SK-N-SH treated with all-trans-retinoic acid at 6 μM for 48 hours (cell line): ENCODE measurements around the gene SETMAR.

Experiments
- BACH2 ChIP-seq: fragments of 250-450 bp; sonication (Bioruptor Pico); IDR thresholded peaks from 2 replicates; pipeline ENCODE4 v1.9.0; 2021; ENCODE audit warnings: mild to moderate bottlenecking, borderline replicate concordance
- CREB5 ChIP-seq: fragments of 250-450 bp; sonication (Bioruptor Pico); IDR thresholded peaks from 2 replicates; pipeline ENCODE4 v1.5.1; 2020; ENCODE audit warnings: low read depth, mild to moderate bottlenecking, moderate library complexity
- CSDC2 ChIP-seq: fragments of 250-450 bp; sonication (Bioruptor Pico); IDR thresholded peaks from 2 replicates; pipeline ENCODE4 v1.5.0; 2020; ENCODE audit warnings: mild to moderate bottlenecking, moderate library complexity
- GLIS3 ChIP-seq: fragments of 250-450 bp; sonication (Bioruptor Pico); IDR thresholded peaks from 2 replicates; pipeline ENCODE4 v1.5.0; 2020; ENCODE audit warnings: mild to moderate bottlenecking, moderate library complexity
- ISL1 ChIP-seq: fragments of 250-450 bp; sonication (Bioruptor Pico); IDR thresholded peaks from 2 replicates; pipeline ENCODE4 v2.1.2; 2022; ENCODE audit warnings: mild to moderate bottlenecking, moderate library complexity
- OSR1 ChIP-seq: fragments of 250-450 bp; sonication (Bioruptor Pico); IDR thresholded peaks from 2 replicates; pipeline ENCODE4 v1.8.0; 2022; ENCODE audit warnings: moderate library complexity, mild to moderate bottlenecking, inconsistent platforms
- PATZ1 ChIP-seq: fragments of 250-450 bp; sonication (Bioruptor Pico); IDR thresholded peaks from 2 replicates; pipeline ENCODE4 v1.8.0; 2020; ENCODE audit warnings: mild to moderate bottlenecking, moderate library complexity, borderline replicate concordance
- RARB ChIP-seq: fragments of 250-450 bp; sonication (Bioruptor Pico); IDR thresholded peaks from 2 replicates; pipeline ENCODE4 v1.8.0; 2021; ENCODE audit warnings: mild to moderate bottlenecking, moderate library complexity
- TCF4 ChIP-seq: fragments of 250-450 bp; sonication (Bioruptor Pico); IDR thresholded peaks from 2 replicates; pipeline ENCODE4 v1.8.0; 2021; ENCODE audit warnings: mild to moderate bottlenecking, moderate library complexity, borderline replicate concordance
- ZFP3 ChIP-seq: fragments of 250-450 bp; sonication (Bioruptor Pico); IDR thresholded peaks from 2 replicates; pipeline ENCODE4 v1.5.0; 2020; ENCODE audit warnings: mild to moderate bottlenecking, moderate library complexity
- ZNF565 ChIP-seq: fragments of 450-650 bp; formaldehyde crosslinking; conservative IDR thresholded peaks from 2 replicates; pipeline ENCODE4 v1.5.0; 2020; ENCODE audit warnings: low read depth, mild to moderate bottlenecking, moderate library complexity

GRCh38 chr3:4358273-4358672 is 55.1 kb downstream of the SETMAR start:
- TF ChIP-seq CSDC2, result no peak
- TF ChIP-seq PATZ1 (CRISPR knock-in tag), result no peak
- no peak for TF ChIP-seq RARB (CRISPR knock-in tag)
- TF ChIP-seq BACH2 (CRISPR knock-in tag), result no peak
- TF ChIP-seq ZFP3 (CRISPR knock-in tag), result no peak
- no peak for TF ChIP-seq TCF4 (CRISPR knock-in tag)
- TF ChIP-seq ZNF565 (CRISPR knock-in tag), result no peak
- TF ChIP-seq GLIS3, result no peak
- TF ChIP-seq CREB5 (CRISPR knock-in tag), result no peak
- TF ChIP-seq OSR1 (CRISPR knock-in tag), result no peak
- no peak for TF ChIP-seq ISL1 (CRISPR knock-in tag)
